Adrenal gland (tissue), 12 donors: ENCODE results near the gene SMIM44. TPM values are rescaled to one million over a fixed set of nuclear protein-coding genes. Genes with fewer than 3 reads are reported as not detected.
A peak's percentile ranks its signal among the peaks of the same experiment; 100 is the strongest.

Source experiments
- DNase-seq, 7 donors: peaks; one replicate each; pipeline ENCODE4 v3.0.0-alpha.2; 2019 to 2020
- H3K27ac ChIP-seq, 5 donors: fragments of 200-600 bp; sonication (generic) in 4 of 5; 1 replicate in 3 of 5; 2 replicates in 2 of 5; pipeline versions ENCODE4 v1.5.1 to v1.8.0; 2016 to 2020; ENCODE audit warnings: mild to moderate bottlenecking in 1 of 5
- H3K27me3 ChIP-seq: fragments of 200-600 bp; 2 replicates; pipeline ENCODE4 v1.8.0; 2021
- H3K36me3 ChIP-seq, 2 donors: fragments of 200-600 bp; replicated peaks in 1 of 2; 1 replicate in 1 of 2; 2 replicates in 1 of 2; pipeline versions ENCODE4 v1.5.1 to v1.8.0; 2018 to 2022
- H3K4me1 ChIP-seq, 2 donors: fragments of 200-600 bp; replicated peaks in 1 of 2; 1 replicate in 1 of 2; 2 replicates in 1 of 2; pipeline versions ENCODE4 v1.5.1 to v1.8.0; 2018 to 2021
- H3K4me3 ChIP-seq, 4 donors: fragments of 200-600 bp; sonication (generic) in 3 of 4; one replicate each; pipeline ENCODE4 v1.5.1; 2016 to 2018
- H3K9me3 ChIP-seq, 3 donors: fragments of 200-600 bp; sonication (generic) in 1 of 3; replicated peaks in 1 of 3; 1 replicate in 2 of 3; 2 replicates in 1 of 3; pipeline versions ENCODE4 v1.5.1 to v1.8.0; 2016 to 2021
- CTCF ChIP-seq, 6 experiments: fragments of 450-650 bp in 4 of 6; fragments of 200-600 bp in 2 of 6; sonication (generic) in 1 of 6; IDR thresholded peaks; 1 replicate in 5 of 6; 2 replicates in 1 of 6; pipeline versions ENCODE4 v1.5.1 to v1.8.0; 2016 to 2021; ENCODE audit warnings: antibody characterized with exemption in 6 of 6, mild to moderate bottlenecking in 2 of 6, moderate library complexity in 1 of 6
- POLR2A ChIP-seq, 2 donors: fragments of 450-650 bp; IDR thresholded peaks; one replicate each; pipeline ENCODE4 v1.6.1; 2017; ENCODE audit warnings: antibody characterized with exemption in 2 of 2, mild to moderate bottlenecking in 2 of 2, moderate library complexity in 1 of 2
- WGBS, 4 donors: extraction: QIAGEN DNeasy Blood & Tissue Kit in 2 of 4; methylation state at CpG; one replicate each; pipeline versions ENCODE4 v1.1.5 to v1.1.7; 2013 to 2017; 5-methylcytosine and 5-hydroxymethylcytosine counted together
- intact Hi-C, 2 donors: fragments of 100-400 bp; cut with DNase I; formaldehyde crosslinking; loops; one replicate each; pipeline versions ENCODE4 v1.14.1 to v1.15.0; 2022 to 2023
- polyA plus RNA-seq, 3 donors: library from polyadenylated mRNA; stranded (reverse); fragments of 200-250 nt in 2 of 3; fragments of 350-450 nt in 1 of 3; fragmentation: Illumina TruSeq in 1 of 3; extraction: RNeasy Lipid Tissue Mini Kit (QIAGEN cat#74804) in 1 of 3; gene quantifications; one replicate each; pipeline ENCODE4 v1.2.3, GENCODE V29; 2013 to 2014
- total RNA-seq, 9 donors: library from RNA; depleted of rRNA in 4 of 9; stranded (reverse); fragments of >200 nt in 4 of 9; fragments of 120-200 nt in 1 of 9; fragmentation: NEBNext Ultra II Directional in 1 of 9; extraction: Animal tissue kit (Norgen Biotek cat#: 25700) in 1 of 9; gene quantifications; one replicate each; pipeline versions ENCODE4 v1.1.0 to v1.2.4, GENCODE V29; 2013 to 2023
- donor health status: healthy with polysubstance abuse.
- donor health status: Bipolar disorder and iron deficiency.
- donor health status: DM: yes; HTN: yes; CAD: no.
- donor health status: DM: no; HTN: no; CAD: no.
- donor health status: DM: no; HTN: no; CAD: no.
- donor health status: DM: yes; HTN: yes; CAD: no.

Gene SMIM44
- total and polyA plus RNA-seq, 12 donors: not detected

GRCh38 chr19:3456925-3457527 is 26.2 kb downstream of the SMIM44 start:
- 72 to 82% (median 80%) methylated on average over 6 to 18 of the region's 18 CpGs for WGBS, 4 donors
- no peak for DNase-seq
- intact Hi-C loops: no loop called here
- H3K27me3 ChIP-seq: no peaks in the 10 kb centered on the region
- TF ChIP-seq POLR2A (IDR thresholded peaks at IDR 0.05): no peak
- no peak for TF ChIP-seq CTCF (IDR thresholded peaks at IDR 0.05)
- no peak overlapping the region for H3K4me3 ChIP-seq
- H3K36me3 ChIP-seq: peaks cover 0 to 68% of the 10 kb centered on the region in 2 donors
- H3K4me1 ChIP-seq: peaks cover 30 to 40% of the 10 kb centered on the region in 2 donors
- H3K27ac ChIP-seq: peak overlapping the region; percentile 38 to 96 (median 73)
- no peaks in the 10 kb centered on the region for H3K9me3 ChIP-seq

GRCh38 chr19:3455960-3456601 is 27.2 kb downstream of the SMIM44 start:
- intact Hi-C loops: no loop called here
- TF ChIP-seq CTCF (IDR thresholded peaks at IDR 0.05) (no peak), POLR2A (IDR thresholded peaks at IDR 0.05) (no peak)
- Histone ChIP-seq H3K36me3 (peaks cover 0 to 68% of the 10 kb centered on the region in 2 donors), H3K27ac (peak overlapping the region in 2 of 5 donors; percentile 91 to 96), H3K27me3 (no peaks in the 10 kb centered on the region), H3K4me3 (no peak overlapping the region), H3K4me1 (peaks cover 36 to 48% of the 10 kb centered on the region in 2 donors), H3K9me3 (no peaks in the 10 kb centered on the region)
- DNase-seq: no peak
- WGBS, 4 donors: 82 to 84% (median 83%) methylated on average over 19 to 37 of the region's 37 CpGs

- WGBS, 4 donors: 76 to 89% (median 85%) methylated on average over 5 to 7 of the region's 7 CpGs
- Histone ChIP-seq H3K27ac (peak overlapping the region in 2 of 5 donors; percentile 38 to 96), H3K4me3 (no peak overlapping the region), H3K9me3 (no peaks in the 10 kb centered on the region), H3K27me3 (no peaks in the 10 kb centered on the region), H3K4me1 (peaks cover 36 to 48% of the 10 kb centered on the region in 2 donors), H3K36me3 (peaks cover 0 to 69% of the 10 kb centered on the region in 2 donors)
- no peak for DNase-seq
- intact Hi-C loops: no loop called here
- no peak for TF ChIP-seq CTCF (IDR thresholded peaks at IDR 0.05)
- TF ChIP-seq POLR2A (IDR thresholded peaks at IDR 0.05): no peak
Observed at GRCh38 chr19:3455393-3455955, 27.8 kb downstream of the SMIM44 start.

GRCh38 chr19:3454656-3455392 is 28.4 kb downstream of the SMIM44 start:
- Histone ChIP-seq H3K4me3 (no peak overlapping the region), H3K36me3 (peaks cover 0 to 73% of the 10 kb centered on the region in 2 donors), H3K4me1 (peaks cover 33 to 41% of the 10 kb centered on the region in 2 donors), H3K9me3 (no peaks in the 10 kb centered on the region), H3K27ac (peak overlapping the region in 3 of 5 donors; percentile 27 to 96 (median 38)), H3K27me3 (no peaks in the 10 kb centered on the region)
- WGBS, 4 donors: 89 to 92% (median 90%) methylated on average over 14 to 15 of the region's 15 CpGs
- no peak for DNase-seq
- intact Hi-C loops: no loop called here
- no peak for TF ChIP-seq CTCF (IDR thresholded peaks at IDR 0.05)
